ENCODE measurements around the gene TNIK. TPM values are rescaled to one million over a fixed set of nuclear protein-coding genes. Genes with fewer than 3 reads are reported as not detected.

Gene TNIK
- total RNA-seq, 3 donors from 2014 or later: 7.4 to 17.6 (median 10.2) TPM

GRCh38 chr3:171169443-171169842 is 290.8 kb downstream of the TNIK start:
- H3K4me3 ChIP-seq: no peak overlapping the region
- no peaks in the 10 kb centered on the region for H3K27me3 ChIP-seq
- no peaks in the 10 kb centered on the region for H3K36me3 ChIP-seq
- intact Hi-C loops (cut with DNase I; ENCODE audit: low total_unique reads): no loop called here
- H3K27ac ChIP-seq: no peak overlapping the region
- TF ChIP-seq POLR2AphosphoS5 (IDR thresholded peaks at IDR 0.05) (no peak), POLR2A (IDR thresholded peaks at IDR 0.05) (no peak)
- TF ChIP-seq, protein P1, sequence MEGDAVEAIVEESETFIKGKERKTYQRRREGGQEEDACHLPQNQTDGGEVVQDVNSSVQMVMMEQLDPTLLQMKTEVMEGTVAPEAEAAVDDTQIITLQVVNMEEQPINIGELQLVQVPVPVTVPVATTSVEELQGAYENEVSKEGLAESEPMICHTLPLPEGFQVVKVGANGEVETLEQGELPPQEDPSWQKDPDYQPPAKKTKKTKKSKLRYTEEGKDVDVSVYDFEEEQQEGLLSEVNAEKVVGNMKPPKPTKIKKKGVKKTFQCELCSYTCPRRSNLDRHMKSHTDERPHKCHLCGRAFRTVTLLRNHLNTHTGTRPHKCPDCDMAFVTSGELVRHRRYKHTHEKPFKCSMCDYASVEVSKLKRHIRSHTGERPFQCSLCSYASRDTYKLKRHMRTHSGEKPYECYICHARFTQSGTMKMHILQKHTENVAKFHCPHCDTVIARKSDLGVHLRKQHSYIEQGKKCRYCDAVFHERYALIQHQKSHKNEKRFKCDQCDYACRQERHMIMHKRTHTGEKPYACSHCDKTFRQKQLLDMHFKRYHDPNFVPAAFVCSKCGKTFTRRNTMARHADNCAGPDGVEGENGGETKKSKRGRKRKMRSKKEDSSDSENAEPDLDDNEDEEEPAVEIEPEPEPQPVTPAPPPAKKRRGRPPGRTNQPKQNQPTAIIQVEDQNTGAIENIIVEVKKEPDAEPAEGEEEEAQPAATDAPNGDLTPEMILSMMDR (IDR thresholded peaks at IDR 0.05): no peak
- no peak for DNase-seq (ENCODE audit: low spot score in 2 of 2)
- no peaks in the 10 kb centered on the region for H3K9me3 ChIP-seq
- no peaks in the 10 kb centered on the region for H3K4me1 ChIP-seq

GRCh38 chr3:171168551-171168950 is 291.7 kb downstream of the TNIK start:
- no peak for DNase-seq (ENCODE audit: low spot score in 2 of 2)
- no peaks in the 10 kb centered on the region for H3K4me1 ChIP-seq
- H3K9me3 ChIP-seq: no peaks in the 10 kb centered on the region
- intact Hi-C loops (cut with DNase I; ENCODE audit: low total_unique reads): no loop called here
- TF ChIP-seq POLR2A (IDR thresholded peaks at IDR 0.05): no peak
- TF ChIP-seq POLR2AphosphoS5 (IDR thresholded peaks at IDR 0.05): no peak
- TF ChIP-seq, protein P1 (IDR thresholded peaks at IDR 0.05): no peak
- no peak overlapping the region for H3K27ac ChIP-seq
- no peaks in the 10 kb centered on the region for H3K36me3 ChIP-seq
- no peak overlapping the region for H3K4me3 ChIP-seq
- no peaks in the 10 kb centered on the region for H3K27me3 ChIP-seq

- Histone ChIP-seq H3K36me3 (no peaks in the 10 kb centered on the region), H3K4me3 (no peak overlapping the region), H3K27me3 (no peaks in the 10 kb centered on the region), H3K9me3 (peaks cover 2 to 5% of the 10 kb centered on the region in 2 donors), H3K4me1 (no peaks in the 10 kb centered on the region), H3K27ac (no peak overlapping the region)
- intact Hi-C loops (cut with DNase I; ENCODE audit: low total_unique reads): no loop called here
- TF ChIP-seq, protein P1 (IDR thresholded peaks at IDR 0.05): no peak
- TF ChIP-seq POLR2AphosphoS5 (IDR thresholded peaks at IDR 0.05) (no peak), POLR2A (IDR thresholded peaks at IDR 0.05) (no peak)
- no peak for DNase-seq (ENCODE audit: low spot score in 2 of 2)
These were observed 292.1 kb downstream of the TNIK start for GRCh38 chr3:171168086-171168485.

DNA sequence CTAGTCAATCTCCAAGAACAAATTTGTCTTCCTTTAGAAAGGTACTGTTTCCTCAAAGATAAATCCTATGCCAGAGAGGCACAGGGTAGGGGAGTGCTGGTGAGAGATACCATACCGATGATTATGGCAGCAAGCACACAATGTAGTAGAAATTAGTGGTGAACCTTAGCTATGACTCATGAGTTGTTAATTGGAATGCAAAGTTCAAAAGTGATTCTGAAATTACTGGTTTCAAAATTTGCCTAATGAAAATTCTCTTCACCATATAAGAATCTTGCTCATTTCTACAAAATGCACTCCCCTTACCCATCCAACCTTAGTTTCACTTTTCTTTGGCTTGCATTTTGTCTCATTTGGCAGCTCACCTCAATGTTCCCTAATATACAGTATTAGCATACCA is 294.2 kb downstream of the TNIK start:
- no peak for DNase-seq (ENCODE audit: low spot score in 2 of 2)
- H3K27ac ChIP-seq: no peak overlapping the region
- peaks cover 5 to 8% of the 10 kb centered on the region in 2 donors for H3K9me3 ChIP-seq
- H3K27me3 ChIP-seq: no peaks in the 10 kb centered on the region
- TF ChIP-seq, protein P1 (IDR thresholded peaks at IDR 0.05): no peak
- TF ChIP-seq POLR2A (IDR thresholded peaks at IDR 0.05): no peak
- no peak for TF ChIP-seq POLR2AphosphoS5 (IDR thresholded peaks at IDR 0.05)
- H3K4me1 ChIP-seq: no peaks in the 10 kb centered on the region
- no peaks in the 10 kb centered on the region for H3K36me3 ChIP-seq
- intact Hi-C loops (cut with DNase I; ENCODE audit: low total_unique reads): no loop called here
- no peak overlapping the region for H3K4me3 ChIP-seq

DNA sequence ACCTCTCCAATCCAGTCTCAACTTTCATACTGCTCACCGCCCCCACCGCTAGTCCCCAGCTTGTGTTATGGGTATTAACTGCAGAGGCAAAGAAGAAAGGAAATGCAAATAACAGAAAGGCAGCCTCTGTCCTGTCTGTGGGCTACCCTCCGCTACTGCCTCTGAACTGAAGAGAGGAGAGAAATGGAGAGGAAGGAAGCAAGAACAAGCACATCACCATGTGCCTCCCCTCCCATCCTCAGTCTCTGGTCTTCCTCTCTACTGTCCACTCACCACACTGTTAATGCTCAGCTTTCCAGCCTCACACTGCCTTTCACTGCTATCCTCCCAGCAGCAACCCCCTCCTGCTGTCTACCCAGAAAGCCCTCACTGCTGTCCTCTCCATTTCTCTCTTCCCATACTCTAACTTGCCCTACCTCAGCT is 294.7 kb downstream of the TNIK start:
- Histone ChIP-seq H3K4me3 (no peak overlapping the region), H3K27ac (no peak overlapping the region), H3K36me3 (no peaks in the 10 kb centered on the region), H3K4me1 (no peaks in the 10 kb centered on the region), H3K27me3 (no peaks in the 10 kb centered on the region), H3K9me3 (peaks cover 5 to 8% of the 10 kb centered on the region in 2 donors)
- intact Hi-C loops (cut with DNase I; ENCODE audit: low total_unique reads): no loop called here
- TF ChIP-seq POLR2A (IDR thresholded peaks at IDR 0.05) (no peak), POLR2AphosphoS5 (IDR thresholded peaks at IDR 0.05) (no peak)
- TF ChIP-seq, protein P1 (IDR thresholded peaks at IDR 0.05): no peak
- DNase-seq (ENCODE audit: low spot score in 2 of 2): no peak

Data from breast epithelium (tissue), 4 donors.